Type B pancreatic cell (in vitro differentiated cells): ENCODE measurements around the gene CLEC19A. TPM values are rescaled to one million over a fixed set of nuclear protein-coding genes. Genes with fewer than 3 reads are reported as not detected.

Experiments used
- DNase-seq: peaks from one replicate; pipeline ENCODE4 v3.0.0; 2021; ENCODE audit warnings: mixed read lengths; ENCODE audit not compliant: unreplicated experiment; ENCODE audit errors: extremely low spot score
- H3K27ac Mint-ChIP-seq: 2 replicates; pipeline ENCODE4 v1.8.0; 2021; ENCODE audit warnings: mild to moderate bottlenecking, mixed read lengths
- H3K27me3 Mint-ChIP-seq: 2 replicates; pipeline ENCODE4 v1.8.0; 2021; ENCODE audit warnings: mixed read lengths
- H3K36me3 Mint-ChIP-seq: 2 replicates; pipeline ENCODE4 v1.8.0; 2021; ENCODE audit warnings: mixed read lengths
- H3K4me1 Mint-ChIP-seq: one replicate; pipeline ENCODE4 v1.8.0; 2021; ENCODE audit warnings: mixed read lengths; ENCODE audit not compliant: unreplicated experiment
- H3K4me3 Mint-ChIP-seq: 2 replicates; pipeline ENCODE4 v1.8.0; 2021; ENCODE audit warnings: mild to moderate bottlenecking, mixed read lengths
- H3K9me3 Mint-ChIP-seq: 2 replicates; pipeline ENCODE4 v1.8.0; 2021; ENCODE audit warnings: mixed read lengths
- total RNA-seq: library from RNA; stranded (reverse); gene quantifications from 2 replicates; pipeline ENCODE4 v1.2.1, GENCODE V29; 2021; ENCODE audit warnings: low replicate concordance
- TF ChIP-seq, protein P1 (sequence below): fragments of 200-600 bp; sonication (generic); conservative IDR thresholded peaks from 2 replicates; pipeline ENCODE4 v1.5.0; 2021; ENCODE audit warnings: antibody characterized with exemption, mild to moderate bottlenecking

The CLEC19A gene
- total RNA-seq, 1 donor from 2014 or later, result not detected

DNA sequence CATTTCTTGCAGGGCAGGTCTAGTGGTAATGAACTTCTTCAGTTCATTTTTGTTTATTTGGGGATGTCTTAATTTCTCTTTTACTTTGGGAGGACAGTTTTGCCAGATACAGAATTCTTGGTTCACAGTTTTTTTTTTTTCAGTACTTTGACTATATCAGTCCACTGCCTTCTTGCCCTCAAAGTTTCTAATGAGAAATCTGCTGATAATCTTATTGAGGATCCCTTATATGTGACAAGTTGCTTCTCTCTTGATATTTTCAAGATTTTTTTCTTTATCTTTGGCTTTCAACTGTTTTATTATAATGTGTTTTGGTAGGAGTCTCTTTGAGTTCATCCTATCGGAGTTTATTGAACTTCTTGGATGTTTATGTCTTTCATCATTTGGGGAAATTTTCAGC, 42.8 kb downstream of the CLEC19A start:
- H3K36me3 Mint-ChIP-seq, result no peaks in the 10 kb centered on the region
- TF ChIP-seq, protein P1, sequence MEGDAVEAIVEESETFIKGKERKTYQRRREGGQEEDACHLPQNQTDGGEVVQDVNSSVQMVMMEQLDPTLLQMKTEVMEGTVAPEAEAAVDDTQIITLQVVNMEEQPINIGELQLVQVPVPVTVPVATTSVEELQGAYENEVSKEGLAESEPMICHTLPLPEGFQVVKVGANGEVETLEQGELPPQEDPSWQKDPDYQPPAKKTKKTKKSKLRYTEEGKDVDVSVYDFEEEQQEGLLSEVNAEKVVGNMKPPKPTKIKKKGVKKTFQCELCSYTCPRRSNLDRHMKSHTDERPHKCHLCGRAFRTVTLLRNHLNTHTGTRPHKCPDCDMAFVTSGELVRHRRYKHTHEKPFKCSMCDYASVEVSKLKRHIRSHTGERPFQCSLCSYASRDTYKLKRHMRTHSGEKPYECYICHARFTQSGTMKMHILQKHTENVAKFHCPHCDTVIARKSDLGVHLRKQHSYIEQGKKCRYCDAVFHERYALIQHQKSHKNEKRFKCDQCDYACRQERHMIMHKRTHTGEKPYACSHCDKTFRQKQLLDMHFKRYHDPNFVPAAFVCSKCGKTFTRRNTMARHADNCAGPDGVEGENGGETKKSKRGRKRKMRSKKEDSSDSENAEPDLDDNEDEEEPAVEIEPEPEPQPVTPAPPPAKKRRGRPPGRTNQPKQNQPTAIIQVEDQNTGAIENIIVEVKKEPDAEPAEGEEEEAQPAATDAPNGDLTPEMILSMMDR, result no peak
- H3K9me3 Mint-ChIP-seq, result no peaks in the 10 kb centered on the region
- no peak for DNase-seq
- H3K4me1 Mint-ChIP-seq, result no peaks in the 10 kb centered on the region
- H3K4me3 Mint-ChIP-seq, result no peak overlapping the region
- H3K27me3 Mint-ChIP-seq, result no peaks in the 10 kb centered on the region
- no peak overlapping the region for H3K27ac Mint-ChIP-seq

GRCh38 chr16:19329932-19330331, 44.4 kb downstream of the CLEC19A start:
- Mint-ChIP-seq H3K36me3 (no peaks in the 10 kb centered on the region), H3K4me3 (no peak overlapping the region), H3K27me3 (no peaks in the 10 kb centered on the region), H3K27ac (no peak overlapping the region), H3K9me3 (no peaks in the 10 kb centered on the region), H3K4me1 (no peaks in the 10 kb centered on the region)
- no peak for DNase-seq
- TF ChIP-seq, protein P1, result no peak

- H3K27me3 Mint-ChIP-seq, result no peaks in the 10 kb centered on the region
- TF ChIP-seq, protein P1, result no peak
- no peaks in the 10 kb centered on the region for H3K36me3 Mint-ChIP-seq
- no peak overlapping the region for H3K4me3 Mint-ChIP-seq
- DNase-seq, result no peak
- no peaks in the 10 kb centered on the region for H3K9me3 Mint-ChIP-seq
- H3K4me1 Mint-ChIP-seq, result no peaks in the 10 kb centered on the region
- H3K27ac Mint-ChIP-seq, result no peak overlapping the region
These were observed 45.4 kb downstream of the CLEC19A start for GRCh38 chr16:19330841-19331397.

GRCh38 chr16:19331794-19332193, 46.3 kb downstream of the CLEC19A start:
- Mint-ChIP-seq H3K9me3 (no peaks in the 10 kb centered on the region), H3K36me3 (no peaks in the 10 kb centered on the region), H3K4me1 (no peaks in the 10 kb centered on the region), H3K27ac (no peak overlapping the region), H3K4me3 (no peak overlapping the region), H3K27me3 (no peaks in the 10 kb centered on the region)
- no peak for DNase-seq
- TF ChIP-seq, protein P1, result no peak

GRCh38 chr16:19338335-19338734, 52.8 kb downstream of the CLEC19A start:
- TF ChIP-seq, protein P1, result no peak
- no peak overlapping the region for H3K4me3 Mint-ChIP-seq
- peaks cover 5% of the 10 kb centered on the region for H3K9me3 Mint-ChIP-seq

More at GRCh38 chr16:19338335-19338734, 52.8 kb downstream of the CLEC19A start:
- Mint-ChIP-seq H3K4me1 (no peaks in the 10 kb centered on the region), H3K27ac (no peak overlapping the region), H3K36me3 (no peaks in the 10 kb centered on the region), H3K27me3 (no peaks in the 10 kb centered on the region)
- DNase-seq, result no peak
